GM12892 (cell line): Measurements from ENCODE around the gene EML4.

Source experiments
- DNase-seq: peaks from one replicate; pipeline ENCODE4 v3.0.0; 2011; ENCODE audit not compliant: insufficient read length
- FAIRE-seq: peaks from 2 replicates; lab custom pipeline; 2011; peaks lifted over from hg19 to GRCh38; lab: Jason Lieb, UNC
- POLR2A ChIP-seq: IDR thresholded peaks from 2 replicates; pipeline ENCODE4 v1.6.1; 2011; ENCODE audit warnings: low read depth, low read length, control low read depth
- POLR2AphosphoS5 ChIP-seq: IDR thresholded peaks from 2 replicates; pipeline ENCODE4 v1.6.1; 2011; ENCODE audit warnings: low read depth, low read length, control low read depth
- TAF1 ChIP-seq: IDR thresholded peaks from 2 replicates; pipeline ENCODE4 v1.6.1; 2011; ENCODE audit warnings: low read depth, mild to moderate bottlenecking, control low read depth, low read length, borderline replicate concordance

EML4 gene

GRCh38 chr2:42319265-42319664 is 150.1 kb downstream of the EML4 start:
- FAIRE-seq (no peak), DNase-seq (no peak)
- TF ChIP-seq TAF1 = no peak
- TF ChIP-seq POLR2A = no peak
- TF ChIP-seq POLR2AphosphoS5 = no peak

- FAIRE-seq (no peak), DNase-seq (no peak)
- TF ChIP-seq TAF1 = no peak
- TF ChIP-seq POLR2A = no peak
- no peak for TF ChIP-seq POLR2AphosphoS5
These were observed 152.4 kb downstream of the EML4 start for GRCh38 chr2:42321452-42322064.

- TF ChIP-seq POLR2AphosphoS5 (no peak), TAF1 (no peak), POLR2A (no peak)
- FAIRE-seq (no peak), DNase-seq (no peak)
These were observed 155.1 kb downstream of the EML4 start for GRCh38 chr2:42324244-42324643.

- DNase-seq (no peak), FAIRE-seq (no peak)
These were observed 155.8 kb downstream of the EML4 start for GRCh38 chr2:42324949-42325348.

GRCh38 chr2:42325609-42326008 is 156.5 kb downstream of the EML4 start:
- FAIRE-seq (no peak), DNase-seq (no peak)
- no peak for TF ChIP-seq POLR2A
- no peak for TF ChIP-seq TAF1
- no peak for TF ChIP-seq POLR2AphosphoS5

More at GRCh38 chr2:42324949-42325348, 155.8 kb downstream of the EML4 start:
- no peak for TF ChIP-seq POLR2AphosphoS5
- TF ChIP-seq TAF1 = no peak
- TF ChIP-seq POLR2A = no peak

GRCh38 chr2:42327125-42327524 is 158.0 kb downstream of the EML4 start:
- no peak for TF ChIP-seq POLR2AphosphoS5
- no peak for TF ChIP-seq POLR2A
- TF ChIP-seq TAF1 = no peak
- DNase-seq (no peak), FAIRE-seq (no peak)

- FAIRE-seq (no peak), DNase-seq (no peak)
- TF ChIP-seq TAF1 (no peak), POLR2A (no peak), POLR2AphosphoS5 (no peak)
These were observed 159.1 kb downstream of the EML4 start for GRCh38 chr2:42328148-42328833.

GRCh38 chr2:42328923-42329322 is 159.8 kb downstream of the EML4 start:
- TF ChIP-seq POLR2A (no peak), TAF1 (no peak), POLR2AphosphoS5 (no peak)
- FAIRE-seq = no peak

GRCh38 chr2:42329736-42330135 is 160.6 kb downstream of the EML4 start:
- FAIRE-seq (no peak), DNase-seq (no peak)
- TF ChIP-seq POLR2AphosphoS5 (no peak), POLR2A (no peak), TAF1 (no peak)

More at GRCh38 chr2:42328923-42329322, 159.8 kb downstream of the EML4 start:
- DNase-seq = no peak

GRCh38 chr2:42331569-42332284 is 162.6 kb downstream of the EML4 start:
- TF ChIP-seq POLR2A (no peak), POLR2AphosphoS5 (no peak), TAF1 (no peak)
- FAIRE-seq (no peak), DNase-seq (no peak)

GRCh38 chr2:42332575-42332974 is 163.4 kb downstream of the EML4 start:
- no peak for DNase-seq
- FAIRE-seq = no peak
- no peak for TF ChIP-seq POLR2A
- TF ChIP-seq POLR2AphosphoS5 = no peak
